Measurements from ENCODE around the gene FAM168B.

DNA sequence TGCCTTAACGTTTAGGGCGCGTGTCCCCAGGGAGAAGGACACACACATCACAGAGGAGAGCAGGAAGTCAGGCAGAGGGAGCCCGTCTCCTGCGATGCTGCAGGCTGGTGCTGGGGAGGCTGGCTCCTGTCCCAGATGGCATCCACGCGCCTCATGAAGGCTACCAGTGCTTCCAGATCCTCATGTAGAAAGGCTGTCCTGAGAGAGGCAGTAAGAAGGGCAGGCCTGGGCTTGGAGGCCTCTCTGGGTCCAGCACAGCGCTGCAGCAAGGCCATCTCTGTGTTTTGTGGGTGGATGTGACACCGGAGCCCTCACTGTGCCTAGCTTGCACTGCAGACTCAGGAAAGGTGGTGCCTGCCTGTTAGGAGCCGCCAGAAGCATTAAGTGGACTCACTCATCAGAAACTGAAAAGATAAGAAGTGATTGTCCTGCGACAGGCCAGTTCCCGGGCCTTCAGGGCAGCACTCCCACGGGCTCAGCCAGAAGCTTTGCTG lies 62.7 kb downstream of the FAM168B start:
- TF ChIP-seq, protein P1, sequence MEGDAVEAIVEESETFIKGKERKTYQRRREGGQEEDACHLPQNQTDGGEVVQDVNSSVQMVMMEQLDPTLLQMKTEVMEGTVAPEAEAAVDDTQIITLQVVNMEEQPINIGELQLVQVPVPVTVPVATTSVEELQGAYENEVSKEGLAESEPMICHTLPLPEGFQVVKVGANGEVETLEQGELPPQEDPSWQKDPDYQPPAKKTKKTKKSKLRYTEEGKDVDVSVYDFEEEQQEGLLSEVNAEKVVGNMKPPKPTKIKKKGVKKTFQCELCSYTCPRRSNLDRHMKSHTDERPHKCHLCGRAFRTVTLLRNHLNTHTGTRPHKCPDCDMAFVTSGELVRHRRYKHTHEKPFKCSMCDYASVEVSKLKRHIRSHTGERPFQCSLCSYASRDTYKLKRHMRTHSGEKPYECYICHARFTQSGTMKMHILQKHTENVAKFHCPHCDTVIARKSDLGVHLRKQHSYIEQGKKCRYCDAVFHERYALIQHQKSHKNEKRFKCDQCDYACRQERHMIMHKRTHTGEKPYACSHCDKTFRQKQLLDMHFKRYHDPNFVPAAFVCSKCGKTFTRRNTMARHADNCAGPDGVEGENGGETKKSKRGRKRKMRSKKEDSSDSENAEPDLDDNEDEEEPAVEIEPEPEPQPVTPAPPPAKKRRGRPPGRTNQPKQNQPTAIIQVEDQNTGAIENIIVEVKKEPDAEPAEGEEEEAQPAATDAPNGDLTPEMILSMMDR (IDR thresholded peaks at IDR 0.05; ENCODE audit: low read length), result no peak
- no peak for TF ChIP-seq EZH2 (IDR thresholded peaks at IDR 0.05; ENCODE audit: borderline replicate concordance, low read length)
